GM21515 (cell line): ENCODE measurements around the gene MZT2B.
"Not testable (repeated sequence)": the region's sequence is repeated elsewhere in the genome, so short reads cannot be mapped to it uniquely, and the experiment has no call there.

Source experiments
- ATAC-seq: cut with Tn5 transposase; IDR thresholded peaks from one replicate; pipeline ENCODE4 v1.9.1; 2021; ENCODE audit not compliant: unreplicated experiment

The MZT2B gene

GRCh38 chr2:130181880-130182682, at the start of gene MZT2B:
Gene MZT2B, plus strand, starts transcription at chr2:130182262. Its CDS starts 21 bp downstream, at chr2:130182283.
- peak; percentile 82 for ATAC-seq

GRCh38 chr2:130135692-130136541, 46.1 kb upstream of the MZT2B start:
- no peak for ATAC-seq

GRCh38 chr2:130136546-130136945, 45.5 kb upstream of the MZT2B start:
- not testable (repeated sequence) for ATAC-seq

GRCh38 chr2:130137118-130137517, 44.9 kb upstream of the MZT2B start:
- ATAC-seq, result not testable (repeated sequence)

- ATAC-seq, result not testable (repeated sequence)
Measured at GRCh38 chr2:130138326-130138725, 43.7 kb upstream of the MZT2B start.

- ATAC-seq, result not testable (repeated sequence)
Measured at GRCh38 chr2:130138841-130139251, 43.2 kb upstream of the MZT2B start.

GRCh38 chr2:130139331-130140280, 42.5 kb upstream of the MZT2B start:
- ATAC-seq, result not testable (repeated sequence)

GRCh38 chr2:130140516-130140915, 41.5 kb upstream of the MZT2B start:
- not testable (repeated sequence) for ATAC-seq

- not testable (repeated sequence) for ATAC-seq
Measured at GRCh38 chr2:130141002-130141401, 41.1 kb upstream of the MZT2B start.

GRCh38 chr2:130141645-130142370, 40.3 kb upstream of the MZT2B start:
- ATAC-seq, result not testable (repeated sequence)

GRCh38 chr2:130142396-130143265, 39.4 kb upstream of the MZT2B start:
- not testable (repeated sequence) for ATAC-seq

GRCh38 chr2:130143266-130144039, 38.6 kb upstream of the MZT2B start:
- not testable (repeated sequence) for ATAC-seq

- ATAC-seq, result peak; percentile 95
Measured at GRCh38 chr2:130145006-130145414, 37.1 kb upstream of the MZT2B start, which contains the start of gene CCDC74B. Gene CCDC74B, minus strand, starts transcription at chr2:130145112. Its CDS starts 116 bp downstream, at chr2:130144996.

GRCh38 chr2:130148515-130148914, 33.5 kb upstream of the MZT2B start:
- ATAC-seq, result not testable (repeated sequence)

GRCh38 chr2:130150181-130151144, 31.6 kb upstream of the MZT2B start:
- no peak for ATAC-seq

- ATAC-seq, result not testable (repeated sequence)
Measured at GRCh38 chr2:130151145-130151512, 30.9 kb upstream of the MZT2B start.
